ENCODE results near the gene WNT16.

Gene WNT16

DNA sequence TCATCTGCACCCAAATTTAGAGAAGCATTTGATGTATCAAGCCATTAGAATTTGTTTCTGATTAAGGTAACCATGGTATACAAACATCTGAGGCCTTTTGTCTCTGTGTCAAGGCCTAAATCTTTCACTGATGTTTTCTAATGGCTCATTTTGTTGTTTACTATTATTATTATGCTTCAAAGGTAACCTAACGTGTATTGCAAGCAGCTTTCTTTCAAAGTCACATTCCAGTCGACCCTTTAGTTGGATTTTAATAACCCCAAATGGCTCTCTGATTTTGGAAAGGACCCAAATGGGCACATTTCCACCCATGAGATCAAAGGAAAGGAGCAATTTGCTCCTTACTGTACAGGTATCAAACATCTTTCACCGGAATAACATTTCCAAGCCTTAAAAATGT, 46.7 kb upstream of the WNT16 start:
- no peaks in the 10 kb centered on the region for H3K79me2 ChIP-seq (ENCODE audit: low read length)
- peaks cover 6% of the 10 kb centered on the region; the same call in 1 of the 2 replicates for H3K9me3 ChIP-seq (ENCODE audit: insufficient read depth, low read length)
- H3K36me3 ChIP-seq (replicated peaks; ENCODE audit: low read depth, low read length), result peaks cover 10% of the 10 kb centered on the region
- H3K9ac ChIP-seq (ENCODE audit: low read length), result no peak overlapping the region
- peaks cover 7% of the 10 kb centered on the region; the same call in 1 of the 2 replicates for H3K27me3 ChIP-seq (ENCODE audit: low read depth, low read length)
- H4K20me1 ChIP-seq (ENCODE audit: insufficient read depth, low read length), result no peaks in the 10 kb centered on the region
- H3K27ac ChIP-seq (ENCODE audit: low read length), result no peak overlapping the region
- H3K4me1 ChIP-seq (ENCODE audit: low read length), result peaks cover 31% of the 10 kb centered on the region
- H3K4me3 ChIP-seq (ENCODE audit: low read length), result no peak overlapping the region
- no peak for TF ChIP-seq EZH2phosphoT487 (IDR thresholded peaks at IDR 0.05; ENCODE audit: low read depth)
- TF ChIP-seq, protein P1, sequence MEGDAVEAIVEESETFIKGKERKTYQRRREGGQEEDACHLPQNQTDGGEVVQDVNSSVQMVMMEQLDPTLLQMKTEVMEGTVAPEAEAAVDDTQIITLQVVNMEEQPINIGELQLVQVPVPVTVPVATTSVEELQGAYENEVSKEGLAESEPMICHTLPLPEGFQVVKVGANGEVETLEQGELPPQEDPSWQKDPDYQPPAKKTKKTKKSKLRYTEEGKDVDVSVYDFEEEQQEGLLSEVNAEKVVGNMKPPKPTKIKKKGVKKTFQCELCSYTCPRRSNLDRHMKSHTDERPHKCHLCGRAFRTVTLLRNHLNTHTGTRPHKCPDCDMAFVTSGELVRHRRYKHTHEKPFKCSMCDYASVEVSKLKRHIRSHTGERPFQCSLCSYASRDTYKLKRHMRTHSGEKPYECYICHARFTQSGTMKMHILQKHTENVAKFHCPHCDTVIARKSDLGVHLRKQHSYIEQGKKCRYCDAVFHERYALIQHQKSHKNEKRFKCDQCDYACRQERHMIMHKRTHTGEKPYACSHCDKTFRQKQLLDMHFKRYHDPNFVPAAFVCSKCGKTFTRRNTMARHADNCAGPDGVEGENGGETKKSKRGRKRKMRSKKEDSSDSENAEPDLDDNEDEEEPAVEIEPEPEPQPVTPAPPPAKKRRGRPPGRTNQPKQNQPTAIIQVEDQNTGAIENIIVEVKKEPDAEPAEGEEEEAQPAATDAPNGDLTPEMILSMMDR (IDR thresholded peaks at IDR 0.05; ENCODE audit: low read depth, low read length), result no peak
- H3K4me2 ChIP-seq (ENCODE audit: low read length), result no peak overlapping the region
- no peak overlapping the region for H2AFZ ChIP-seq (ENCODE audit: low read depth, low read length)

DNA sequence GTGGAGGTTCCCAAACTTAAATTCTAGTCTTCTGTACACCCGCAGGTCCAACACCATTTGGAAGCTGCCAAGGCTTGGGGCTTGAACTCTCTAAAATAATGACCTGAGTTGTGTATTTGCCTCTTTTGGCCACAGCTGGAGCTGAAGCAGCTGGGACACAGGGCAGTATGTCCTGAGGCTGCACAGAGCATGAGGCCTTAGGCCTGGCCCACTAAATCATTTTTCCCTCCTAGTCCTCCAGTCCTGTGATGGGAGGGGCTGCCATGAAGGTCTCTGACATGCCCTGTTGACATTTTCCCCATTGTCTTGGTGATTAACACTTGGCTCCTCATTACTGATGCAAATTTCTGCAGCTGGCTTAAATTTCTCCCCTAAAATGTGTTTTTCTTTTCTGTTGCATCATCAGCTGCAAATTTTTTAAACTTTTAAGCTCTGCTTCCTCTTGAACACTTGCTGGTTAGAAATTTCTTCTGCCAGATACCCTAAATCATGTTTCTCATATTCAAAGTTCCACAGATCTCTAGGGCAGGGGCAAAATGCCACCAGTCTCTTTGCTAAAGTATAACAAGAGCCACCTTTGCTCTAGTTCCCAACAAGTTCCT, 43.6 kb upstream of the WNT16 start:
- Histone ChIP-seq H3K79me2 (ENCODE audit: low read length) (no peaks in the 10 kb centered on the region), H3K9ac (ENCODE audit: low read length) (no peak overlapping the region), H3K4me1 (ENCODE audit: low read length) (peaks cover 2% of the 10 kb centered on the region), H3K27ac (ENCODE audit: low read length) (no peak overlapping the region), H3K4me3 (ENCODE audit: low read length) (no peak overlapping the region), H3K36me3 (replicated peaks; ENCODE audit: low read depth, low read length) (peaks cover 12% of the 10 kb centered on the region), H4K20me1 (ENCODE audit: insufficient read depth, low read length) (no peaks in the 10 kb centered on the region), H3K9me3 (ENCODE audit: insufficient read depth, low read length) (peaks cover 11% of the 10 kb centered on the region; the same call in 1 of the 2 replicates), H3K27me3 (ENCODE audit: low read depth, low read length) (no peaks in the 10 kb centered on the region), H3K4me2 (ENCODE audit: low read length) (no peak overlapping the region), H2AFZ (ENCODE audit: low read depth, low read length) (no peak overlapping the region)
- TF ChIP-seq, protein P1 (IDR thresholded peaks at IDR 0.05; ENCODE audit: low read depth, low read length), result no peak
- no peak for TF ChIP-seq EZH2phosphoT487 (IDR thresholded peaks at IDR 0.05; ENCODE audit: low read depth)

DNA sequence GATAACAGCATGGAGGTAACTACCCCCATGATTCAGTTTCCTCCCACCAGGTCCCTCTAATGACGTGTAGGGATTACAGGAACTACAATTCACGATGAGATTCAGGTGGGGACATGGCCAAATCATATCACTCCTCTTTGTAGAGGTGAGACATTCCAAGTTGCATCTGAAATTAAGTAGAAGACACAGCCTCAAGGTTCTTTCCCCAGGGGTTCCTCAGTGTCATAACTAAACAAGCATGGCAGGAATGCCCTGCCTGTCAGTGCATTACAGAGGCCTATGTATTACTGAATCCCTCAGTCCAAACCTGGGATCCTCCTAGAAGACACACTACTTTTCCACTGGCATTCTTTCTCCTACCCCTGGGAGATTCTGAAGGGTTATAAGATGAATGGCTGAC, 42.6 kb upstream of the WNT16 start:
- Histone ChIP-seq H3K27ac (ENCODE audit: low read length) (no peak overlapping the region), H3K36me3 (replicated peaks; ENCODE audit: low read depth, low read length) (peaks cover 12% of the 10 kb centered on the region), H3K9ac (ENCODE audit: low read length) (no peak overlapping the region), H3K9me3 (ENCODE audit: insufficient read depth, low read length) (peaks cover 11% of the 10 kb centered on the region; the same call in 1 of the 2 replicates), H3K27me3 (ENCODE audit: low read depth, low read length) (no peaks in the 10 kb centered on the region), H3K4me1 (ENCODE audit: low read length) (no peaks in the 10 kb centered on the region), H3K4me2 (ENCODE audit: low read length) (no peak overlapping the region), H3K4me3 (ENCODE audit: low read length) (no peak overlapping the region), H4K20me1 (ENCODE audit: insufficient read depth, low read length) (no peaks in the 10 kb centered on the region), H2AFZ (ENCODE audit: low read depth, low read length) (no peak overlapping the region), H3K79me2 (ENCODE audit: low read length) (no peaks in the 10 kb centered on the region)
- TF ChIP-seq, protein P1 (IDR thresholded peaks at IDR 0.05; ENCODE audit: low read depth, low read length), result no peak
- TF ChIP-seq EZH2phosphoT487 (IDR thresholded peaks at IDR 0.05; ENCODE audit: low read depth), result no peak

DNA sequence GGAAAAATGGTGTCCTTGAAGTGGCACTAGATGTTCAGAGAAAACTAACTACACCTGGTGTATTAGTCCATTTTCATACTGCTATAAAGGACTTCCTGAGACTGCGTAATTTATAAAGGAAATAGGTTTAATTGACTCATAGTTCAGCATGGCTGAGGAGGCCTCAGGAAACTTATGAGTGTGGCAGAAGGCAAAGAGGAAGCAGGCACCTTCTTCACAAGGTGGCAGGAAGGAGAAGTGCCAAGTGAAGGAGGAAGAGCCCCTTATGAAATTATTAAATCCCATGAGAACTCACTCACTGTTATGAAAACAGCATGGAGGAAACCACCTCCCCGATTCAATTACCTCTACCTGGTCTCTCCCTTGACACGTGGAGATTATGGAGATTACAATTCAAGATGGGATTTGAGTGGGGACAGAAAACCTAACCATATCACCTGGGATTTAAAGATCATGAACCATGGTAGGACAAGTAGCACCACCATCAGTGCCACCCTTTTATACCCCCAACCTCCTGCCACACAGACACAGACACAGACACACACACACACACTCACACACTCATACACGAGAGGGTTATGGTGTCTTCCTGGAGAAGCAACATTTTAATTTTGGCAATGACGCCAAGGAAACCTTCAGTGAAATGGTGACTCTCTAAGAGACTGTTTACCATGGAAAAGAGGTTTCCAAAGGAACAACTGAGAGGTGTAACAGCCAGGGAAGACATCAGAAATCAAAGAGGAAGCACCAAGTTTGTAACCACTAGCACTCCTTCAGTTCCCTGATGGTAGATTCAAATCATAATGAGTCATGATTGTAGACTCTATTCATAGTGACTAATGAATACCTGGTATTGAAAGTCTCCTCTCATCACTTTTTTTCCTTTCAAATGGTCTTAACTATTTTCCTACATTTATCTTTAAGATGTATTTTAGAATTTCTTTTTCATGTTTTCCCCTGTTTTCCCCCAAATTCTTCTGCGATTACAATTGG, 41.8 kb upstream of the WNT16 start:
- H3K4me2 ChIP-seq (ENCODE audit: low read length), result no peak overlapping the region
- no peak overlapping the region for H3K9ac ChIP-seq (ENCODE audit: low read length)
- peaks cover 11% of the 10 kb centered on the region; the same call in 1 of the 2 replicates for H3K9me3 ChIP-seq (ENCODE audit: insufficient read depth, low read length)
- H3K27ac ChIP-seq (ENCODE audit: low read length), result no peak overlapping the region
- H2AFZ ChIP-seq (ENCODE audit: low read depth, low read length), result no peak overlapping the region
- no peaks in the 10 kb centered on the region for H3K4me1 ChIP-seq (ENCODE audit: low read length)
- H3K27me3 ChIP-seq (ENCODE audit: low read depth, low read length), result no peaks in the 10 kb centered on the region
- H4K20me1 ChIP-seq (ENCODE audit: insufficient read depth, low read length), result no peaks in the 10 kb centered on the region
- no peaks in the 10 kb centered on the region for H3K79me2 ChIP-seq (ENCODE audit: low read length)
- H3K36me3 ChIP-seq (replicated peaks; ENCODE audit: low read depth, low read length), result peaks cover 12% of the 10 kb centered on the region
- H3K4me3 ChIP-seq (ENCODE audit: low read length), result no peak overlapping the region
- no peak for TF ChIP-seq EZH2phosphoT487 (IDR thresholded peaks at IDR 0.05; ENCODE audit: low read depth)

Data from OCI-LY3 (cell line).